GM18499 (cell line): ENCODE results near the gene DHDH.
"Not testable (repeated sequence)": the region's sequence is repeated elsewhere in the genome, so short reads cannot be mapped to it uniquely, and the experiment has no call there.

Source experiments
- ATAC-seq: cut with Tn5 transposase; IDR thresholded peaks from one replicate; pipeline ENCODE4 v1.9.1; 2021; ENCODE audit warnings: moderate number of reproducible peaks; ENCODE audit not compliant: insufficient read depth, unreplicated experiment

The DHDH gene

DNA sequence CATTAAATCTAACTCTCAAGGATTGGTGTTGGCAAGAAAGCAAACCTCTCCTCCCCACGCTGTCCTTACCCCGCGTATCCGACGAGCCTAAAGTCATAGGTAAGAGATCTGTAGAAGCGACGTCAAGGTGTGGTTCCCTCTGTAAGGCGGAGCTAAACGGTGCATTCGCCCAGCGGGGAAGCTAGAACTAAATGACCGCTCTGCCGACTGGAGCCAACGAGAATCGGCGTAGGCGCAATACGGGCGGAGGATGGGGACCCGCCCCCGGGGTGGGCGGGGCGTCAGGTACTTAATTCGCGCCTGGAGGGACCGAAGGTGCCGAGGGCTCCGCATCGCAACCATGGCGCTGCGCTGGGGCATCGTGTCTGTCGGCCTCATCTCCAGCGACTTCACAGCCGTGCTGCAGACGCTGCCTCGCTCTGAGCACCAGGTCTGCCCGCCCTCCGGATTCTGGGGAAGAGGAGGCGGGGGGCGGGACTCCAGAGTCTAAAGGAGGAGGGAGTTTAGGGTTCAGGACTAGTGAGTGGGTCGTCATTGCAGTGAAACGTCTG, at the start of gene DHDH:
Gene DHDH, plus strand, starts transcription at position 318 of the 551 bp plus-strand sequence. Its CDS starts 23 bp downstream, at position 341.
- no peak for ATAC-seq

DNA sequence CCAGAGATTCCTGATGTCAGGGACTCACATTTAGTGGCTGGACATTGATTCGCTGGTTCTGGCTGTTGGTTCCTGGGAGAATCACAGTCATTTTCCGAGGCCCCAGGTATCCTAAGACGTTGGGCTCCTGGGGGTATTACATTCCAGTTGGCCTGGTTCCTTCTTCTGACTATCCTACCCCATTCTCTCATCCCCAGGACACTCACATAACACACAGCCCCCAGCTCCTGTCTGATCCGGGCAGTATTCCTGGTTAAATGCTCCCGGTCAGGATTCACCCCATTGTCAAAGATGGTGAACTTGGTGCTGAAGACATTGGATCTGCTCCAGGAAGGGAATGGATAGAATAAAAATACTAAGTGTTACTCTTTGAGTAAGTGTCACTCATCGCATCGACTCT, 49.8 kb upstream of the DHDH start:
- no peak for ATAC-seq

DNA sequence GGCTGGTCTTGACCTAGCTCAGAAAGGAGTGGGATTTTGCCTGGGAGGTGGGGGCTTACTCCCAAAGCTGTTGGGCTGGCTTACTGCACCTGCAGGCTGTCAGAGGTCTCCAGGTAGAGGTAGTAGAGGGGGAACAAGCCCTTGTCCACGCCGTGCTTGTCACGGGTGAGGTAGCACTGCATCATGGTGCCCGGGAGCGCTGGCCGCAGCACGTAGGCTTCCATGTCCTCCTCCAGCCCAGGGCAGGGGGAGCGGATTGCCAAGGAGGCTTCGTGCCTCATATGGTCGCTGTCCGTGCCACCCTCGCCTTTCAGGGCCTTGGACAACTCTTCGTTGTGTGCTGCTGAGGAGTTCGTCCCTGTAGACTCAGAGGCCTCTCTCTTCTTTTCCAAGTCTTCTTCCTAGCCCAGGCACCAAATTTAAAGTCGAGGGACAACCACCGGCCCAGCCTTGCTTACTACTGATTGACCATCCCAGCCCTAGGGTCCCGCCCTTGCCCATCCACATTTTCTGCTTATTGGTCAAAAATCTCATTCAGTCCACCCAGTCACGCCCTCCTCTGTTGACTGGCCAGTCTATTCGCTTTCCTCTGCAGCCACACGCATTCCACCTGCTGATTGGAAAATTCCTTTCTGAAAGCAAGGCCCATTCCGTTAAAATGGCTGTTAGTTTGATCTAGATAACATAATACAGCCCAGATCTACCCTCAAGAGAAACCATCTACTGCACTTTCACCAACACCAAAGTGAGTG, 45.5 kb upstream of the DHDH start:
- ATAC-seq, result no peak

DNA sequence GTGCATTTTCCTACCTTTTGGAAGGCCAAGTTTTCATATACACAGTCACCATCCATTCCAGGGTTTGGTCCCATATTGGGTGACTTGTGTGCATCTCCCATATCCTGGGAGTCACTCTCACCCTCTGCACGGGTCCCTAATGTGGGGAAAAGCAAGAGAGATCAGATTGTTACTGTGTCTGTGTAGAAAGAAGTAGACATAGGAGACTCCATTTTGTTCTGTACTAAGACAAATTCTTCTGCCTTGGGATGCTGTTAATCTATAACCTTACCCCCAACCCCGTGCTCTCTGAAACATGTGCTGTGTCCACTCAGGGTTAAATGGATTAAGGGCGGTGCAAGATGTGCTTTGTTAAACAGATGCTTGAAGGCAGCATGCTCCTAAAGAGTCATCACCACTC, 44.0 kb upstream of the DHDH start:
- ATAC-seq, result not testable (repeated sequence)

DNA sequence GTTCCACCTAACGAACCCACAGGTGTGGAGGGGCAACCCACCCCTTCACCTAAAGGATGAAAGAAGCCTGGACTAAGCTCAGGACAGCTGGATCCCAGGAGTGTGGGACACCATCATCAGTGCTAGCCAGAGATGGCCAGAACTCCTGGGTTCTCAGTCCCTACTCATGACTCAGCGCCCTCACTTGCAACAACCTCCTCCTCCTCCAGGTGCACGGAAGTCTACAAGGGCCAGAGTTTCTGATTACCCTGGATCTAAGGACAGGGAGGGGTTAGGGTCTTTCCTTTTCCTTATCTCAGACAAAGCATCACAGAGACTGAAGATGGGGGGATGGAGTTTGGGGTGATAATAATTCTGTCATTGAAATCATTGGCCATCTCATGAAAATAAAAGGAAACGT, 42.9 kb upstream of the DHDH start:
- no peak for ATAC-seq

DNA sequence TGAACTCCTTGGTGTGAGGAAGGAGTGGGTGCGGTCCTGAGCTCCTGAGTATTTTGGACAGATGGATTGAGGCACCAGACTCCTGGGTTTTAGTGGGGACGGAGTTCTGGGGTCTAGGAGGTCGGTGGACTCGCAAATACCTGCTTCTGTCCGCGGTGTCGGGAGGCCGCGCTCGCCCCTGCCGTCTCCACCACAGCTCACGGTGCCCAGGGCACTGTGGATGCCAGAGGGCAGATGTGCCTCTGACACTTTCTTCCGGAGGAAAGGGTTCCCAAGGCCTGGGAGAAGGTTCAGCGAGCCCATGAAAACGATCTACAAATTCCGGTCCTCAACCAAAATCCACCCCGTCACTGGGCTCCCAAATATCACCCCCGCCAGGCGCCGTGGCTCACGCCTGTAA, 38.3 kb upstream of the DHDH start:
- no peak for ATAC-seq

DNA sequence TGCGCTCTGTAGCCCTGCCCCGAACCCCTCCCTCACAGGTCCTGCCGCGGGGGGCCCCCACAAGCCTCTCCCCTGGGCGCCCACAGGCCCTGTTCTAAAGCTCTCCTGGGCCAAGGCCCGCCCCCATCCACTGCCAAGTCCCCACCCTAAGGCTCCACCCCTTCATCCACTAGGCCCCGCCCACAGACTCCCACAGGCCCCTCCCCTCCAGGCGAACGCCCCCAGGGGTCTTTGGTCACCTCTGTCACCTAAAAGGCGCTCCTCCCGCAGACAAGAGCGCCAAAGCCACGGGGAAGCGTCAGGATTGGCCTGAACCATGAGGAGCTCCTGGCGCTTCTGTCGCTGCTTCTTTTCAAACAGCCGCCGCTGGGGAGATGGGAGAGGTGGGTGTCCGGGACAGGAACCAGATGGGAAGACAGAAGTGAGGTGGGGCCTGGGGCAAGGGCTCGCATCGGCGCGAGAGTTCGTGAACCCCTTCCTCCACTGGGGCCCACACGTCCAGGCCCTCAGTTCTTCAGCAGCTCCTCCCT, 37.2 kb upstream of the DHDH start:
- ATAC-seq, result no peak

DNA sequence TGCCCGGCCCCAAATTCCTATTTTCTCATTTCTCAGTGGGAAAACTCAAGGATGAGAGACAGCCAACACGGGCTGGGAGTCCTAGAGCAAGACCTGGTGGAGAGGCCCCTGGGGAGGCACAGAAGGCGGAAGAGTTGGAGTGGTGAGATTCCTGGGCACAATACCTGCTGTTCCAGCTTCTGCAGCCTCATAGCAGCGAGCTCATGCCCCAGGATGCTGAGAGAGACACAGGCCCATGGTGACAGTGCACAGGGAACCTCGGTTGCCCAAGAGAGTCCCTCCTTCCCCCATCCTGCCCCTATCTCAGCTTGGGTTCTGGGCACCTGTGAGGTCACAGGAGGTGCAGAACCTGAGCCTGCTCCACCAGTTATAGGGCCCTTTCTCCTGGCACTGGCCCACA, 36.3 kb upstream of the DHDH start:
- no peak for ATAC-seq

DNA sequence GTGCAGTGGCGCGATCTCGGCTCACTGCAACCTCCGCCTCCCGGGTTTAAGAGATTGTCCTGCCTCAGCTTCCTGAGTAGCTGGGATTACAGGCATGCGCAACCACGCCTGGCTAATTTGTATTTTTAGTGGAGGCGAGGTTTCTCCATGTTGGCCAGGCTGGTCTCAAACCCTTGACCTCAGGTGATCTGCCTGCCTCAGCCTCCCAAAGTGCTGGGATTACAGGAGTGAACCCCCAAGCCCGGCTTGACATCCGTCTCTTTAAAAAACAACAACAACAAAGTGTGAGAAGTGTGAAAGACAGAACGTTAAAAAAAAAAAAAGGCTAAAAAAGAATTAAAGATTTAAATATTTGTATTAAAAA, 34.1 kb upstream of the DHDH start:
- not testable (repeated sequence) for ATAC-seq

DNA sequence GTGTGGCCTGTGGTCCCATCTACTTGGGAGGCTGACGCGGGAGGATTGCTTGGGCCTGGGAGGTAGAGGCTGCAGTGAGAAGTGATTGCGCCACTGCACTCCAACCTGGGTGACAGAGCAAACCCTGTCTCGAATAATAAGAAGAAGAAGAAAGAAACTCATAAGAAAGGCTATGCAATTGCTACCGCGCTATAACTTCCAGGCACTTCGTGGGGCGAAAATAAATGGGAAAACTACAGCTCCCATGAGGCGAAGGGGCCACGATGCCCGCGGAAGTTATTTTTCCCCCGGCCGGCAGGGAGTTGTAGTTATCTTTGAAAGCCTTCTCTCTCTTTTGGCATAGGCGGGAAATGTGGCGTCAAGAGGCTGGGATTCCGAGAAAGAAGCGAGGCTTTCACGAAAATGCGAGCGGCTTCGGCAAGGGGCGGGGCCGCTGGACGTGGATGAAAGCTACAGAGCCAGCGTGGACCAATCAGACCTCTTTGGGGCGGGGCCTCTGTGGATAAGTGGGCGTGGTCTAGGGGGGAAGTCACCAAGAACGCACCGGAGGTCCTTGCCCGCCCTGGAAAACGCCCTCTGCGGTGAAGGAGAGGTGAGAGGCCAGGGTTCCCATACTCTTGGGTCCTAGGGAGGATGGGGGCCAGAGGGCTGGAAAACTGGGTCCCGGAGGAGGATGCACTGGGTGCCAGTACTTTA, 33.6 kb upstream of the DHDH start, which contains the start of gene NUCB1:
Gene NUCB1, plus strand, starts transcription at position 532 of the 696 bp plus-strand sequence. CDS start 485 bp downstream, outside the sequence.
- ATAC-seq, result peak; percentile 59

DNA sequence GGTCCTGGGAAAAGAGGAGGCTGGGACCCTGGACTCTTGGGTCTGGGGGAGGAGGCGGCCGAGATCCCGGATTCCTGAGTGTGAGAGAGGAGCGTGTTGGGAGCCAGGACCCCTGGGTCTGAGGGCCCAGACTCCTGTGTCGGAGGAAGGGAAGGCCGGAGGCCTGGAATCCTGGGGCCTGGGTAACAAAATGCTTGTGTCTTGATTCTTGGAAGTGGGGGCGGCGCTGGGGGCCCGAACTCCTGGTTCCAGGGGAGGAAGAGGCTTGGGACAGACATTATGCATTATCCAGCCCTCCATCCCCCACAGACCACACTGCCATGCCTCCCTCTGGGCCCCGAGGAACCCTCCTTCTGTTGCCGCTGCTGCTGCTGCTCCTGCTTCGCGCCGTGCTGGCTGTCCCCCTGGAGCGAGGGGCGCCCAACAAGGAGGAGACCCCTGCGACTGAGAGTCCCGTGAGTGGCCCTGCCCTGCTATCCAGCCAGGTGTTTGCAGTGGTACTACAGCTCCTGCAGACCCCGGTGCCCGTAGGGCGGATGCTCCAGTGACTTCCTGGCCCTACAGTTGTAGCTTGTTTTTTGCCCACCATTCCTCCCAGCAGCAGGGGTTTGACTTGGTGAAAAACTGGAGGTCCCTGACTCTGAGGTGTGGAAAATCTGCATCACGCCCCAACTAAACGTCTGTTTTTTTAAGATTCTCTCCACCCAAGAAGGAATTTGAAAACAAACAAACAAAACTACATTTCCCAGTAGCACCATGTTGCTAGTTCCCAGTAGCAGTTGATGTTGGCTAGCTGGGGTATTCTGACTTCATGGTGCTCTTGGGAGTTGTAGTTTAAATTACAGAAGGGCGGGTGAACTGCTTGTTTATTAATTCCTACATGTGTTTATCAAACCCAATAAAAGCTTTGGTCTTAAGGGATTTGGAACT, 32.8 kb upstream of the DHDH start:
- ATAC-seq, result no peak

DNA sequence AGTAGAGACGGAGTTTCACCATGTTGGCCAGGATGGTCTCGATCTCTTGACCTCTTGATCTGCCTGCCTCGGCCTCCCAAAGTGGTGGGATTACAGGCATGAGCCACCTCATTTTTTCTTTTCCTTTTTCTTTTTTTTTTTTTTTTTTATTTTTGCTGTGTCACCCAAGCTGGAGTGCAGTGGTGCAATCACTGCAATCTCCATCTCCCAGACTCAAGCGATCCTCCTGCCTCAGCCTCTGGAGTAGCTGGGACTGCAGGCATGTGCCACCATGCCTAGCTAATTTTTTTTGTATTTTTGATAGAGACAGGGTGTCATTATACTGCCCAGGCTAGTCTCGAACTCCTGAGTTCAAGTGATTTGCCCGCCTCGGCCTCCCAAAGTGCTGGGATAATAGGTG, 31.2 kb upstream of the DHDH start:
- ATAC-seq, result not testable (repeated sequence)

DNA sequence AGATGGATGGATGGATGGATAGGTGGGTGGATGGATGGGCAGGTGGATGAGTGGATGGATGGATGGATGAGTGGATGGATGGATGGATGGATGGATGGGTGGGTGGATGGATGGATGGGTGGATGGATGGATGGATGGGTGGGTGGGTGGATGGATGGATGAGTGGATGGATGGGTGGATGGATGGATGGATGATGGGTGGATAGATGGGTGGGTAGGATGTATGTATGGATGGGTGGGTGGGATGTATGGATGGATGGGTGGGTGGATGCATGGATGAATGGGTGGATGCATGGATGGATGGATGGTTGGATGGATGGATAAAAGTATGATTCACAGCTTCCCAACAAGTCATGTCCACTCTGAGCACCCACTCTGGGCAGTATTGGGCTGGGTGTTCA, 29.7 kb upstream of the DHDH start:
- ATAC-seq, result not testable (repeated sequence)

DNA sequence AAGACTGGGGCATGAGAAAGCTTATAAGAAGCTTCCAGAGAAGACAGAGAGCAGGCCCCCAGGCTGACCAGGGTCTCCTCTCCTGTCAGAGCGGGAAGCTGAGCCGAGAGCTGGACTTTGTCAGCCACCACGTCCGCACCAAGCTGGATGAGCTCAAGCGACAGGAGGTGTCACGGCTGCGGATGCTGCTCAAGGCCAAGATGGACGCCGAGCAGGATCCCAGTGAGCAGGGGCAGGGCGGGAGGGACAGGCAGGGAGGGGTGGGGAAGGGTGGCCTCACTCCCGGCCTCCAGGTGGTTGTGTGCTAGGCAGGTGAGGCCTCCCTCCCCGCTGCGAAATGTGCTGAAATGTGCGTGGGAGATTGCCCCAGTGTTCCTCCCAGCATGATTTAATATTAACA, 27.8 kb upstream of the DHDH start:
- ATAC-seq, result no peak

DNA sequence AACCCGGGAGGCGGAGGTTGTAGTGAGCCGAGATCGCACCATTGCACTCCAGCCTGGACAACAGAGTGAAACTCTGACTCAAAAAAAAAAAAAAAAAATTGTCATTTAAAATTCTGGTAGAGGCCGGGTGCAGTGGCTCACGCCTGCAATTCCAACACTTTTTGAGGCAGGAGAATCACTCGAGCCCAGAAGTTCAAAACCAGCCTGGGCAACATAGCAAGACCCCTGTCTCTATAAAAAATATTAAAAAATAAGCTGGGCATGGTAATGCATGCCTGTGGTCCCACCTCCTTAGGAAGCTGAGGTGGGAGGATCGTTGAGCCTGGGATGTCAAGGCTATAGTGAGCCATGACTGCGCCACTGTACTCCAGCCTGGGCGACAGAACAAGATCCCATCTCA, 27.2 kb upstream of the DHDH start:
- ATAC-seq, result no peak

DNA sequence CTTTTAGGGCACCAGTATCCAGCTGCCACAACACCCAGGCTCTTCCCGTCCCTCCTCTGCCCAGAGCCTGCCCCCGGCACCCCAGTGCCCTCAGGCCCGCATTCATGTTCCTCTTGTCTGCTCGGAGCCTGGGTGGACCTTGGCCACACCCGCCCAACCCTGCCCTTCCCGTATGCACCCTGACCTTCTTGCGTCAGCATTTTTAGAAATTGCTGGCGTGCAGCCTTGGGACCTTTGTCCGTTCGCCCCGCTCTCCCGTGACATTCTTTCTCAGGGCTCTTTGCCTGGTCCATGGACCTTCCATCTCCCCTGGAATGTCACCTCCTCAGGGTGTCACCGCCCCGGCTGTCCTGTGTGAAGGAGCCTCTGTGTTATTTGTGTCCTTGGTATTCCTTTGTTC, 25.8 kb upstream of the DHDH start:
- no peak for ATAC-seq

DNA sequence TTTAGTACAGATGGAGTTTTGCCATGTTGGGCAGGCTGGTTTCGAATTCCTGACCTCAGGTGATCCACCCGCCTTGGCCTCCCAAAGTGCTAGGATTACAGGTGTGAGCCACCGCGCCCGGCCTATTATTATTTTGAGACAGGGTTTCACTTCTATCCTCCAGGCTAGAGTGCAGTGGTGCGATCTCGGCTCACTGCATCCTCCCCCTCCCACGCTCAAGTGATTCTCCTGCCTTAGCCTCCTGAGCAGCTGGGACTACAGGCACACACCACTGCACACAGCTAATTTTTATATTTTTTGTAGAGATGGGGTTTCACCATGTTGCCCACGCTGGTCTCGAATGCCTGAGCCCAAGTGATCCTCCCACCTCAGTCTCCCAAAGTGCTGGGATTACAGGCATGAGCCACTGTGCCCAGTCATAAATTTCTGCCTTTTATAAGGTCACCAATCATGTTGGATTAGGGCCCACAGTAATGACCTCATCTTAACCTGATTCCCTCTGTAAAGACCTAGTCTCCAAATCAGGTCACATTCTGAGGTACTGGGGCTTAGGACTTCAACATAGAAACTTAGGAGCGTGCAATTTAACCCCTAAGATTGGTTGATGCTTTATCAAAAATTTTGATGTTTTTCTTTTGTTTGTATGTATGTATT, 23.9 kb upstream of the DHDH start:
- not testable (repeated sequence) for ATAC-seq

DNA sequence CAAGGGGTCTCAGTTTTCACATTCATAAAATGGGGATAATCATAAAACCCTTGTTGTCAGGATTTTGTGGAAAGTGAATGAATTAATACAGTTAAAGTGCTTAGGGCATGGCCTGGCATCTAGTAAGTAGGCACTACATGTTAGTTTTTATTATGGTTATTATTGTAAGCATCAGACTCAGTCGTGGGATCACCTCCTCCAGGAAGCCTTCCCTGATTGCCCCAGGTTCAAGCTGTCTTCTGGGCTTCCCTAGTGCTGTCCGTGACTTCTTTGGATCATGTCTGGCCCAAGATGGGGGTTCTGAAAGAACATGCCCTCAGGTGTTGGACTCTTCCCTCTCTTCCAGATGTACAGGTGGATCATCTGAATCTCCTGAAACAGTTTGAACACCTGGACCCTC, 22.7 kb upstream of the DHDH start:
- no peak for ATAC-seq

DNA sequence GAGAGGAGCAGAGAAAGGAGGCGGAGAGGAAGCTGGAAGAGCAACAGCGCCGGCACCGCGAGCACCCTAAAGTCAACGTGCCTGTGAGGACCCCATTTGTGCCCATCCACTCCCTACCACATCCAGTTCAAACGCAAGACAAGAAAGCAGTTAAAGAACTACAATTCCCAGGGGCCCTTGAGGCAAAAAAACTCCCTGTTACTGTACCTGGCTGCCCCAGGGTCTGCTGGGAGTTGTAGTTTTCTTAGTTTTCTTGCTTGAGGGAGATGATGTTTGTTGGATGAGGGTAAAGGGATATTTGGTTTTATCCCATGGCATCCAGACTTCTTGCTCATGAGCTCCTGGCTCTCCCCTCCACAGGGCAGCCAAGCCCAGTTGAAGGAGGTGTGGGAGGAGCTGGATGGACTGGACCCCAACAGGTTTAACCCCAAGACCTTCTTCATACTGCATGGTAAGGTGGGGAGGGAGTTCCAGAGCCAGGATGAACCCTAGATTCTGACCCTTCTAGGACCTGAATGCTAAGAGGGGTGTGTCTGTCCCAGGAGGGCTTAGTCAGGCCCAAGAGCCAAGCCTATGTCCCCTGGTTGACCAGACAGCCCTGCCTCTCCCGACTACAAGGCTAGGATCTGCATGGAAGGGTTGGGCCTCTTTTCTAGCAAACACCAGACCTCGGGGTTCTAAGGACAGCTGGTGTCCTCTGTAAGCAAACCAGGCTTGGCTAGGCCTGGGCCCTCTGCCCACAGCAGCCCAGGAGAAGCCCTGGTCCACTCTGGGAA, 20.2 kb upstream of the DHDH start:
- ATAC-seq, result no peak
